WTC11 (cell line): ENCODE data around the gene SRMS. TPM values are rescaled to one million over a fixed set of nuclear protein-coding genes. Genes with fewer than 3 reads are reported as not detected.

Experiments used
- ATAC-seq: fragments of 200-7000 bp; cut with Tn5 transposase; 2 replicates; pipeline ENCODE4 v1.10.0; 2021; ENCODE audit warnings: mild to moderate bottlenecking, moderate library complexity
- CTCF ChIA-PET: fragments of 300-600 bp; sonication (Branson Sonifier 250); formaldehyde crosslinking; loops from one replicate; lab custom pipeline; 2021; ENCODE audit warnings: antibody characterized with exemption; lab: Charles Lee
- POLR2A ChIA-PET: fragments of 350-600 bp; sonication (Branson Sonifier 250); formaldehyde crosslinking; loops from one replicate; lab custom pipeline; 2021; ENCODE audit warnings: antibody characterized with exemption; lab: Charles Lee
- DNase-seq: peaks from one replicate; pipeline ENCODE4 v3.0.0; 2021; ENCODE audit warnings: low spot score
- H3K27ac Mint-ChIP-seq: 2 replicates; pipeline ENCODE4 v1.8.0; 2021; ENCODE audit warnings: mixed read lengths
- H3K27me3 Mint-ChIP-seq: 2 replicates; pipeline ENCODE4 v1.8.0; 2021; ENCODE audit warnings: low read depth, mild to moderate bottlenecking, moderate library complexity, mixed read lengths
- H3K36me3 Mint-ChIP-seq: 2 replicates; pipeline ENCODE4 v1.8.0; 2021; ENCODE audit warnings: mixed read lengths
- H3K4me1 Mint-ChIP-seq: 2 replicates; pipeline ENCODE4 v1.8.0; 2022; ENCODE audit warnings: mixed read lengths
- H3K4me3 Mint-ChIP-seq: 2 replicates; pipeline ENCODE4 v1.8.0; 2021; ENCODE audit warnings: mild to moderate bottlenecking, moderate library complexity, mixed read lengths
- H3K9me3 Mint-ChIP-seq: 2 replicates; pipeline ENCODE4 v1.8.0; 2021; ENCODE audit warnings: mixed read lengths
- AR ChIP-seq: fragments of 250-450 bp; sonication (Bioruptor Pico); IDR thresholded peaks from 2 replicates; pipeline ENCODE4 v1.9.0; 2021; ENCODE audit warnings: mild to moderate bottlenecking
- ATF2 ChIP-seq: sonication (generic); formaldehyde crosslinking; IDR thresholded peaks from 2 replicates; pipeline ENCODE4 v1.8.1; 2022; ENCODE audit warnings: low read depth, missing genetic modification reagents, borderline replicate concordance
- FOXP1 ChIP-seq: sonication (generic); formaldehyde crosslinking; IDR thresholded peaks from 2 replicates; pipeline ENCODE4 v1.8.0; 2022; ENCODE audit warnings: missing genetic modification reagents, mild to moderate bottlenecking, moderate library complexity, borderline replicate concordance
- HMGXB4 ChIP-seq: sonication (generic); formaldehyde crosslinking; IDR thresholded peaks from 2 replicates; pipeline ENCODE4 v1.8.1; 2023; ENCODE audit warnings: mild to moderate bottlenecking, moderate library complexity, missing genetic modification reagents
- MLX ChIP-seq: sonication (generic); formaldehyde crosslinking; IDR thresholded peaks from 2 replicates; pipeline ENCODE4 v1.8.1; 2023; ENCODE audit warnings: mild to moderate bottlenecking, missing genetic modification reagents, moderate library complexity
- PREB ChIP-seq: sonication (generic); formaldehyde crosslinking; IDR thresholded peaks from 2 replicates; pipeline ENCODE4 v1.8.1; 2022; ENCODE audit warnings: mild to moderate bottlenecking, missing genetic modification reagents, moderate library complexity, borderline replicate concordance
- STAT6 ChIP-seq: sonication (generic); formaldehyde crosslinking; conservative IDR thresholded peaks from 2 replicates; pipeline ENCODE4 v1.8.1; 2023; ENCODE audit warnings: mild to moderate bottlenecking, low read depth, missing genetic modification reagents, moderate library complexity
- TP53 ChIP-seq: sonication (generic); formaldehyde crosslinking; IDR thresholded peaks from 2 replicates; pipeline ENCODE4 v1.8.1; 2023; ENCODE audit warnings: mild to moderate bottlenecking, missing genetic modification reagents
- USF2 ChIP-seq: sonication (generic); formaldehyde crosslinking; IDR thresholded peaks from 2 replicates; pipeline ENCODE4 v1.8.1; 2023; ENCODE audit warnings: mild to moderate bottlenecking, missing genetic modification reagents, moderate library complexity
- ZNF396 ChIP-seq: fragments of 250-450 bp; sonication (Bioruptor Pico); IDR thresholded peaks from 2 replicates; pipeline ENCODE4 v1.8.0; 2021; ENCODE audit warnings: mild to moderate bottlenecking, moderate library complexity, borderline replicate concordance
- ZSCAN18 ChIP-seq: fragments of 250-450 bp; sonication (Bioruptor Pico); IDR thresholded peaks from 2 replicates; pipeline ENCODE4 v2.1.2; 2022; ENCODE audit warnings: mild to moderate bottlenecking, moderate library complexity
- total RNA-seq: library from RNA; stranded (reverse); gene quantifications from 3 replicates; pipeline ENCODE4 v1.2.3, GENCODE V29; 2021
- TF ChIP-seq, protein P1 (sequence below): sonication (generic); formaldehyde crosslinking; IDR thresholded peaks from 2 replicates; pipeline ENCODE4 v1.8.1; 2023; ENCODE audit warnings: mild to moderate bottlenecking, missing genetic modification reagents
- TF ChIP-seq, protein P2 (sequence below): sonication (generic); formaldehyde crosslinking; IDR thresholded peaks from 2 replicates; pipeline ENCODE4 v1.8.1; 2023; ENCODE audit warnings: mild to moderate bottlenecking, missing genetic modification reagents, borderline replicate concordance

The SRMS gene
- total RNA-seq, 1 experiment from 2014 or later, result 0.26 TPM

DNA sequence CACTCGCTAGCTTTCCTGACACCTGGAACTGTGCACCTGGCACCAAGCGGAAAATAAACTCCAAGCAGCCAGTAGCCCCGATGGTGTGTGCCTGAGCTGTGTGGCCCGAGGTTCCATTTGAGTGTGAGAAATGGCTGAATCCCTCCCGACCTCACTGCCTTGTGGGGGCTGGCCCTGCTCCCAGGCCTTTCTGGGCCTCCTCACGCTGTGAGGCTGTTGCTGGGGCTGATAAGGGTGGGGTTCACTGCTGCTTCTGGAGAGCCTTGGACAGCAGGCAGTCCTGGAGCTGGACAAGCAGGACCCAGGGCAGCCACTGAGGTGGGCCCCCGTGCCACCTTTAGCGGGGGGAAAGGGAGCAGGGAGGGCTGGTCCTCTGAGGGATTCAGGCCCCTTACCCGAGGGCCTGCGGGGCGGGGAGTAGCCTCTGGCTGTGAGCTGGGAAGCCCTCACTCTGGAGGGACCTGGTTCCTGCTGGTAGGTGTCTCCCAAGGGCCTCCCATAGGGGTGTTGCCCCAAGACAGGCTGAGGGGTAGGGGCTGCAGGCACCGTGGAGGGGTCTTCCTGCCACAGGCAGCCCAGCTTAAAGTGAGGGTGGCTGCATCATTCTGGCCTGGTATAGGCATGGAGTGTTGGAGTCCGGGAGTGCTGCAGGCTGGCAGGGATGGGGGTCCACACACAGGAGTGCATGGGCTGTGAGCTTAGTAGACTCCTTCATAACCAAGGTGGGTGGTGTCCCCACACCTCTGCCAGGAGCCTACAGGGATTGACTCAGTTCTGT lies 25.3 kb downstream of the SRMS start:
- peaks cover 14% of the 10 kb centered on the region for H3K4me1 Mint-ChIP-seq
- peak overlapping the region; percentile 51 for H3K4me3 Mint-ChIP-seq
- no peak overlapping the region for H3K27ac Mint-ChIP-seq
- H3K9me3 Mint-ChIP-seq, result peaks cover 8% of the 10 kb centered on the region; the same call in 1 of the 2 replicates
- ATAC-seq, result no peak
- peaks cover 21% of the 10 kb centered on the region for H3K36me3 Mint-ChIP-seq
- DNase-seq, result no peak
- ChIA-PET POLR2A (interaction anchor here (1.0 to 1.6 kb wide), 2 partner anchors 31 to 220 kb away, joined by 3 read pairs; no protein-coding TSS in a partner anchor), CTCF (interaction anchor here (0.6 to 4.4 kb wide), 3 partner anchors 26 to 512 kb away, joined by 5 to 50 read pairs (median 5); no protein-coding TSS in a partner anchor)
- peaks cover 9% of the 10 kb centered on the region; the same call in 1 of the 2 replicates for H3K27me3 Mint-ChIP-seq
- TF ChIP-seq ZNF396 (CRISPR knock-in tag) (no peak), HMGXB4 (CRISPR knock-in tag) (no peak), ATF2 (no peak), FOXP1 (no peak), TP53 (no peak), STAT6 (CRISPR knock-in tag) (no peak), AR (no peak), ZSCAN18 (CRISPR knock-in tag) (no peak), PREB (no peak), MLX (CRISPR knock-in tag) (no peak), USF2 (CRISPR knock-in tag) (no peak)
- TF ChIP-seq, protein P1, sequence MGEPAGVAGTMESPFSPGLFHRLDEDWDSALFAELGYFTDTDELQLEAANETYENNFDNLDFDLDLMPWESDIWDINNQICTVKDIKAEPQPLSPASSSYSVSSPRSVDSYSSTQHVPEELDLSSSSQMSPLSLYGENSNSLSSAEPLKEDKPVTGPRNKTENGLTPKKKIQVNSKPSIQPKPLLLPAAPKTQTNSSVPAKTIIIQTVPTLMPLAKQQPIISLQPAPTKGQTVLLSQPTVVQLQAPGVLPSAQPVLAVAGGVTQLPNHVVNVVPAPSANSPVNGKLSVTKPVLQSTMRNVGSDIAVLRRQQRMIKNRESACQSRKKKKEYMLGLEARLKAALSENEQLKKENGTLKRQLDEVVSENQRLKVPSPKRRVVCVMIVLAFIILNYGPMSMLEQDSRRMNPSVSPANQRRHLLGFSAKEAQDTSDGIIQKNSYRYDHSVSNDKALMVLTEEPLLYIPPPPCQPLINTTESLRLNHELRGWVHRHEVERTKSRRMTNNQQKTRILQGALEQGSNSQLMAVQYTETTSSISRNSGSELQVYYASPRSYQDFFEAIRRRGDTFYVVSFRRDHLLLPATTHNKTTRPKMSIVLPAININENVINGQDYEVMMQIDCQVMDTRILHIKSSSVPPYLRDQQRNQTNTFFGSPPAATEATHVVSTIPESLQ, result no peak
- TF ChIP-seq, protein P2, sequence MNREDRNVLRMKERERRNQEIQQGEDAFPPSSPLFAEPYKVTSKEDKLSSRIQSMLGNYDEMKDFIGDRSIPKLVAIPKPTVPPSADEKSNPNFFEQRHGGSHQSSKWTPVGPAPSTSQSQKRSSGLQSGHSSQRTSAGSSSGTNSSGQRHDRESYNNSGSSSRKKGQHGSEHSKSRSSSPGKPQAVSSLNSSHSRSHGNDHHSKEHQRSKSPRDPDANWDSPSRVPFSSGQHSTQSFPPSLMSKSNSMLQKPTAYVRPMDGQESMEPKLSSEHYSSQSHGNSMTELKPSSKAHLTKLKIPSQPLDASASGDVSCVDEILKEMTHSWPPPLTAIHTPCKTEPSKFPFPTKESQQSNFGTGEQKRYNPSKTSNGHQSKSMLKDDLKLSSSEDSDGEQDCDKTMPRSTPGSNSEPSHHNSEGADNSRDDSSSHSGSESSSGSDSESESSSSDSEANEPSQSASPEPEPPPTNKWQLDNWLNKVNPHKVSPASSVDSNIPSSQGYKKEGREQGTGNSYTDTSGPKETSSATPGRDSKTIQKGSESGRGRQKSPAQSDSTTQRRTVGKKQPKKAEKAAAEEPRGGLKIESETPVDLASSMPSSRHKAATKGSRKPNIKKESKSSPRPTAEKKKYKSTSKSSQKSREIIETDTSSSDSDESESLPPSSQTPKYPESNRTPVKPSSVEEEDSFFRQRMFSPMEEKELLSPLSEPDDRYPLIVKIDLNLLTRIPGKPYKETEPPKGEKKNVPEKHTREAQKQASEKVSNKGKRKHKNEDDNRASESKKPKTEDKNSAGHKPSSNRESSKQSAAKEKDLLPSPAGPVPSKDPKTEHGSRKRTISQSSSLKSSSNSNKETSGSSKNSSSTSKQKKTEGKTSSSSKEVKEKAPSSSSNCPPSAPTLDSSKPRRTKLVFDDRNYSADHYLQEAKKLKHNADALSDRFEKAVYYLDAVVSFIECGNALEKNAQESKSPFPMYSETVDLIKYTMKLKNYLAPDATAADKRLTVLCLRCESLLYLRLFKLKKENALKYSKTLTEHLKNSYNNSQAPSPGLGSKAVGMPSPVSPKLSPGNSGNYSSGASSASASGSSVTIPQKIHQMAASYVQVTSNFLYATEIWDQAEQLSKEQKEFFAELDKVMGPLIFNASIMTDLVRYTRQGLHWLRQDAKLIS (CRISPR knock-in tag), result no peak
